Prostate gland (tissue), 2 donors: ENCODE data around the gene FOS. TPM values are rescaled to one million over a fixed set of nuclear protein-coding genes. Genes with fewer than 3 reads are reported as not detected.
A peak's percentile ranks its signal among the peaks of the same experiment; 100 is the strongest.

ENCODE experiments used
- DNase-seq: peaks from one replicate; pipeline ENCODE4 v3.0.0-alpha.2; 2019; ENCODE audit warnings: low spot score
- H3K27ac ChIP-seq, 2 donors: fragments of 200-600 bp; sonication (generic); 2 replicates each; pipeline ENCODE4 v1.5.1; 2017 to 2019
- H3K27me3 ChIP-seq: fragments of 200-600 bp; sonication (generic); replicated peaks from 2 replicates; pipeline ENCODE4 v1.5.1; 2019; ENCODE audit not compliant: insufficient read depth
- H3K36me3 ChIP-seq, 2 donors: fragments of 200-600 bp; sonication (generic); 1 replicate in 1 of 2; 2 replicates in 1 of 2; pipeline versions ENCODE4 v1.5.1 to v1.8.1; 2017 to 2019
- H3K4me1 ChIP-seq: fragments of 200-600 bp; sonication (generic); replicated peaks from 2 replicates; pipeline ENCODE4 v1.5.1; 2019
- H3K4me3 ChIP-seq, 2 donors: fragments of 200-600 bp; sonication (generic); 2 replicates each; pipeline ENCODE4 v1.5.1; 2017 to 2019
- H3K9me3 ChIP-seq: fragments of 200-600 bp; sonication (generic); 2 replicates; pipeline ENCODE4 v1.5.1; 2017
- CTCF ChIP-seq, 4 experiments: fragments of 200-600 bp in 2 of 4; fragments of 450-650 bp in 2 of 4; sonication (generic) in 2 of 4; IDR thresholded peaks; 1 replicate in 3 of 4; 2 replicates in 1 of 4; pipeline ENCODE4 v1.5.1; 2016 to 2019; ENCODE audit warnings: antibody characterized with exemption in 4 of 4, mild to moderate bottlenecking in 2 of 4, moderate library complexity in 2 of 4
- POLR2A ChIP-seq: fragments of 450-650 bp; IDR thresholded peaks from one replicate; pipeline ENCODE4 v1.6.1; 2016; ENCODE audit warnings: antibody characterized with exemption, mild to moderate bottlenecking
- POLR2AphosphoS5 ChIP-seq: sonication (generic); formaldehyde crosslinking; IDR thresholded peaks from one replicate; pipeline ENCODE4 v1.6.1; 2017; ENCODE audit warnings: antibody characterized with exemption
- WGBS: methylation state at CpG from one replicate; pipeline ENCODE4 v1.1.5; 2018; 5-methylcytosine and 5-hydroxymethylcytosine counted together
- intact Hi-C: fragments of 100-400 bp; cut with DNase I; formaldehyde crosslinking; loops from one replicate; pipeline ENCODE4 v1.14.2; 2022
- total RNA-seq, 2 donors: library from RNA; depleted of rRNA; stranded (reverse); fragments of >200 nt; gene quantifications; one replicate each; pipeline ENCODE4 v1.1.0, GENCODE V29; 2016

Gene FOS
- total RNA-seq, 2 donors from 2014 or later, result 73.9 to 127 TPM

- Histone ChIP-seq H3K9me3 (no peaks in the 10 kb centered on the region), H3K4me3 (no peak overlapping the region), H3K4me1 (peaks cover 6% of the 10 kb centered on the region), H3K36me3 (no peaks in the 10 kb centered on the region), H3K27me3 (no peaks in the 10 kb centered on the region), H3K27ac (no peak overlapping the region)
- 79% methylated on average over 5 of the region's 5 CpGs for WGBS
- TF ChIP-seq POLR2AphosphoS5 (no peak), POLR2A (no peak), CTCF (IDR thresholded peaks at IDR 0.05) (no peak)
- intact Hi-C loops, result loop anchor here (5.0 kb wide), 1 partner anchor 109 kb away; no protein-coding TSS in a partner anchor
- no peak for DNase-seq
These were observed 12.7 kb downstream of the FOS start for GRCh38 chr14:75291331-75291730.

DNA sequence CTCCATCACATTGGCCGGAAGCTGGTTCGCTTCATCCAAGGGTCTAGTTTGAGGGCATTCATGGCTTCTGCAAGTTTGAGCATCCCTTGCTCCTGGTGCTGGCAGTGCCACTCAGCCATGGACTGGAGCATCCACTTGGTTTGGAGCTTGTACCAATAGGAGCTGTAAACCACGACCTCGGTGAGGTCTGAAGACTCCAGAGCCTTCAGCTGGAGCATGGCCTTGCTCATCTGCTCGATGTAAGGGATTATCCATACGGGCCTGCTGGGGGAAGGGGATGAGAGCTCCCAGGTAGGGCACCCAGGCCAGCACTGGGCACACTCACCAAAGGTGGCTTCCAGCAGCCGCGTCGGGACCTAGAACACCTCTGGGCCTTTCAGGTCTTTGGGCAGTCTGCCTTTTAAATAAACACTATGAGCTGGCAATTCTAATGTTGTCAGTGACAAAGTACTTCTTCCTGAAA lies 13.5 kb downstream of the FOS start:
- peaks cover 6% of the 10 kb centered on the region for H3K4me1 ChIP-seq
- H3K36me3 ChIP-seq, result no peaks in the 10 kb centered on the region
- DNase-seq, result no peak
- H3K9me3 ChIP-seq, result no peaks in the 10 kb centered on the region
- intact Hi-C loops, result loop anchor here (5.0 kb wide), 1 partner anchor 110 kb away; no protein-coding TSS in a partner anchor
- no peak overlapping the region for H3K4me3 ChIP-seq
- no peak overlapping the region for H3K27ac ChIP-seq
- no peaks in the 10 kb centered on the region for H3K27me3 ChIP-seq
- TF ChIP-seq POLR2A, result no peak
- no peak for TF ChIP-seq CTCF (IDR thresholded peaks at IDR 0.05)
- WGBS, result 91% methylated on average over 9 of the region's 9 CpGs

DNA sequence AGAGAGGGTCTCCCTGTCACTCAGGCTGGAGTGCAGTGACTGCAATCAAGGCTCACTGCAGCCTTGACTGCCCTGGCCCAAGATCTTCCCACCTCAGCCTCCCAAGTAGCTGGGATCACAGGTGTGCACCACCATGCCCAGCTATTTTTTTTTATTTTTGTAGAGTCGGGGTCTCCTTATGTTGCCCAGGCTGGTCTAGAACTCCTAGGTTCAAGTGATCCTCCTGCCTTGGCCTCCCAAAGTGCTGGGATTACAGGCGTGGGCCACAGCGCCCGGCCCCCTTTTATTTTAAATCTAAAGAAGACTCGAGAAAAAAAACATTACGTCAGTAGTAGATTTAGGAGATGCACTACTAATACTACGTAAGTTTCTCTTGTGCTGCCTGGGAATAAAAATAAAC lies 14.3 kb downstream of the FOS start:
- no peak overlapping the region for H3K27ac ChIP-seq
- 94% methylated on average over 7 of the region's 7 CpGs for WGBS
- intact Hi-C loops, result loop anchor here (5.0 kb wide), 1 partner anchor 111 kb away; no protein-coding TSS in a partner anchor

GRCh38 chr14:75293920-75294648 lies 15.5 kb downstream of the FOS start:
- no peaks in the 10 kb centered on the region for H3K36me3 ChIP-seq
- H3K4me1 ChIP-seq, result peaks cover 6% of the 10 kb centered on the region
- WGBS, result under 1% methylated on average over 42 of the region's 59 CpGs
- H3K27ac ChIP-seq, result peak overlapping the region; percentile 79 to 86
- peak; percentile 93 for DNase-seq
- H3K4me3 ChIP-seq, result peak overlapping the region; percentile 37 to 53
- peak in 1 of 4 experiments; percentile 27 for TF ChIP-seq CTCF (IDR thresholded peaks at IDR 0.05)
- no peak for TF ChIP-seq POLR2A
- peak; percentile 82 for TF ChIP-seq POLR2AphosphoS5
- H3K9me3 ChIP-seq, result no peaks in the 10 kb centered on the region
- intact Hi-C loops, result loop anchor here (1.0 to 5.0 kb wide), 2 partner anchors 17 to 112 kb away; no protein-coding TSS in a partner anchor
- no peaks in the 10 kb centered on the region for H3K27me3 ChIP-seq

More for the DNA sequence above, 14.3 kb downstream of the FOS start:
- TF ChIP-seq POLR2AphosphoS5, result no peak
- TF ChIP-seq POLR2A, result no peak
- TF ChIP-seq CTCF (IDR thresholded peaks at IDR 0.05), result no peak
- Histone ChIP-seq H3K9me3 (no peaks in the 10 kb centered on the region), H3K36me3 (no peaks in the 10 kb centered on the region), H3K4me1 (peaks cover 6% of the 10 kb centered on the region), H3K4me3 (no peak overlapping the region), H3K27me3 (no peaks in the 10 kb centered on the region)
- no peak for DNase-seq
